Esophagus muscularis mucosa (tissue), 4 donors: ENCODE results near the gene PARD3B. TPM values are rescaled to one million over a fixed set of nuclear protein-coding genes. Genes with fewer than 3 reads are reported as not detected.

Experiments
- DNase-seq: peaks from one replicate; pipeline ENCODE4 v3.0.0-alpha.2; 2017; ENCODE audit errors: extremely low spot score
- H3K27ac ChIP-seq, 4 donors: fragments of 200-600 bp; sonication (generic); replicated peaks in 1 of 4; 1 replicate in 3 of 4; 2 replicates in 1 of 4; pipeline ENCODE4 v1.5.1; 2016 to 2019; ENCODE audit warnings: mild to moderate bottlenecking in 1 of 4
- H3K27me3 ChIP-seq, 4 donors: fragments of 200-600 bp; sonication (generic); one replicate each; pipeline versions ENCODE4 v1.5.1 to v1.6.0; 2016 to 2019
- H3K36me3 ChIP-seq, 4 donors: fragments of 200-600 bp; sonication (generic); one replicate each; pipeline ENCODE4 v1.5.1; 2016 to 2019
- H3K4me1 ChIP-seq, 4 donors: fragments of 200-600 bp; sonication (generic); one replicate each; pipeline ENCODE4 v1.5.1; 2016 to 2019
- H3K4me3 ChIP-seq, 4 donors: fragments of 200-600 bp; sonication (generic); 1 replicate in 2 of 4; 2 replicates in 2 of 4; pipeline ENCODE4 v1.5.1; 2016 to 2019; ENCODE audit warnings: mild to moderate bottlenecking in 4 of 4, moderate library complexity in 1 of 4
- H3K9me3 ChIP-seq, 4 donors: fragments of 200-600 bp; sonication (generic); 1 replicate in 3 of 4; 2 replicates in 1 of 4; pipeline ENCODE4 v1.5.1; 2016 to 2019
- CTCF ChIP-seq, 3 experiments: fragments of 200-600 bp in 2 of 3; fragments of 450-650 bp in 1 of 3; sonication (generic) in 2 of 3; IDR thresholded peaks; one replicate each; pipeline ENCODE4 v1.5.1; 2017 to 2019; ENCODE audit warnings: antibody characterized with exemption in 3 of 3, mild to moderate bottlenecking in 2 of 3, moderate library complexity in 1 of 3
- EP300 ChIP-seq: sonication (generic); formaldehyde crosslinking; IDR thresholded peaks from one replicate; pipeline ENCODE4 v1.6.1; 2017; ENCODE audit warnings: antibody characterized with exemption
- POLR2A ChIP-seq: fragments of 450-650 bp; IDR thresholded peaks from one replicate; pipeline ENCODE4 v1.6.1; 2017; ENCODE audit warnings: antibody characterized with exemption, moderate library complexity, mild to moderate bottlenecking, low read depth
- POLR2AphosphoS5 ChIP-seq, 2 donors: sonication (generic); formaldehyde crosslinking; IDR thresholded peaks; one replicate each; pipeline ENCODE4 v1.6.1; 2017; ENCODE audit warnings: antibody characterized with exemption in 2 of 2
- WGBS: methylation state at CpG from one replicate; pipeline ENCODE4 v1.1.5; 2018; 5-methylcytosine and 5-hydroxymethylcytosine counted together
- intact Hi-C: fragments of 100-400 bp; cut with DNase I; formaldehyde crosslinking; loops from one replicate; pipeline ENCODE4 v1.15.1; 2023
- total RNA-seq, 4 donors: library from RNA; depleted of rRNA; stranded (reverse); fragments of >200 nt; gene quantifications; one replicate each; pipeline versions ENCODE4 v1.1.0 to v1.2.1, GENCODE V29; 2016

The PARD3B gene
- total RNA-seq, 4 donors from 2014 or later = 24.2 to 40.8 (median 32.5) TPM

- WGBS = 44% methylated on average over 5 of the region's 5 CpGs
- H3K27ac ChIP-seq = no peak overlapping the region
- DNase-seq = no peak
- H3K4me3 ChIP-seq = no peak overlapping the region
- TF ChIP-seq POLR2AphosphoS5 (IDR thresholded peaks at IDR 0.05) (no peak), CTCF (IDR thresholded peaks at IDR 0.05) (no peak), POLR2A (no peak), EP300 (no peak)
- H3K9me3 ChIP-seq = no peaks in the 10 kb centered on the region
- intact Hi-C loops = no loop called here
- H3K27me3 ChIP-seq = no peaks in the 10 kb centered on the region
- peaks cover 8 to 24% (median 18%) of the 10 kb centered on the region in 4 donors for H3K4me1 ChIP-seq
- no peaks in the 10 kb centered on the region for H3K36me3 ChIP-seq
These were observed 427.5 kb downstream of the PARD3B start for GRCh38 chr2:204972606-204973336.

GRCh38 chr2:204973616-204974015 is 428.3 kb downstream of the PARD3B start:
- Histone ChIP-seq H3K27me3 (no peaks in the 10 kb centered on the region), H3K36me3 (no peaks in the 10 kb centered on the region), H3K27ac (no peak overlapping the region), H3K9me3 (no peaks in the 10 kb centered on the region), H3K4me1 (peaks cover 8 to 24% (median 17%) of the 10 kb centered on the region in 4 donors), H3K4me3 (no peak overlapping the region)
- WGBS = 87% methylated on average over 2 of the region's 2 CpGs
- DNase-seq = no peak
- TF ChIP-seq CTCF (IDR thresholded peaks at IDR 0.05) (no peak), POLR2AphosphoS5 (IDR thresholded peaks at IDR 0.05) (no peak), EP300 (no peak), POLR2A (no peak)
- intact Hi-C loops = no loop called here

GRCh38 chr2:204974487-204974886 is 429.2 kb downstream of the PARD3B start:
- Histone ChIP-seq H3K27me3 (no peaks in the 10 kb centered on the region), H3K36me3 (no peaks in the 10 kb centered on the region), H3K4me1 (peaks cover 8 to 24% (median 17%) of the 10 kb centered on the region in 4 donors), H3K9me3 (no peaks in the 10 kb centered on the region), H3K27ac (no peak overlapping the region), H3K4me3 (no peak overlapping the region)
- TF ChIP-seq EP300 (no peak), CTCF (IDR thresholded peaks at IDR 0.05) (no peak), POLR2A (no peak), POLR2AphosphoS5 (IDR thresholded peaks at IDR 0.05) (no peak)
- DNase-seq = no peak
- intact Hi-C loops = no loop called here
- 81% methylated on average over 2 of the region's 2 CpGs for WGBS

- Histone ChIP-seq H3K27me3 (no peaks in the 10 kb centered on the region), H3K27ac (no peak overlapping the region), H3K4me3 (no peak overlapping the region), H3K4me1 (peaks cover 4 to 22% (median 9%) of the 10 kb centered on the region in 4 donors), H3K9me3 (no peaks in the 10 kb centered on the region), H3K36me3 (no peaks in the 10 kb centered on the region)
- DNase-seq = no peak
- intact Hi-C loops = no loop called here
- no peak for TF ChIP-seq POLR2A
- no peak for TF ChIP-seq EP300
- no peak for TF ChIP-seq CTCF (IDR thresholded peaks at IDR 0.05)
- no peak for TF ChIP-seq POLR2AphosphoS5 (IDR thresholded peaks at IDR 0.05)
- WGBS = 89% methylated on average over 1 of the region's 1 CpG
These were observed 432.6 kb downstream of the PARD3B start for GRCh38 chr2:204977914-204978313.

- intact Hi-C loops = no loop called here
- H3K4me3 ChIP-seq = no peak overlapping the region
These were observed 437.0 kb downstream of the PARD3B start for GRCh38 chr2:204982303-204982702.

More at GRCh38 chr2:204982303-204982702, 437.0 kb downstream of the PARD3B start:
- no peak for TF ChIP-seq POLR2A
- no peak for TF ChIP-seq POLR2AphosphoS5 (IDR thresholded peaks at IDR 0.05)
- TF ChIP-seq EP300 = no peak
- no peak for TF ChIP-seq CTCF (IDR thresholded peaks at IDR 0.05)
- 65% methylated on average over 2 of the region's 2 CpGs for WGBS
- peaks cover 0 to 12% (median 3%) of the 10 kb centered on the region in 4 donors for H3K4me1 ChIP-seq
- no peaks in the 10 kb centered on the region for H3K36me3 ChIP-seq
- H3K27ac ChIP-seq = no peak overlapping the region
- DNase-seq = no peak
- H3K27me3 ChIP-seq = no peaks in the 10 kb centered on the region
- H3K9me3 ChIP-seq = no peaks in the 10 kb centered on the region
